ENCODE measurements around the gene H2BW1. TPM values are rescaled to one million over a fixed set of nuclear protein-coding genes. Genes with fewer than 3 reads are reported as not detected.

H2BW1 gene
- total and polyA plus RNA-seq, 2 of the 13 experiments (the other 11 are each of a cell fraction or from before 2014, with no cell fraction given), result not detected

DNA sequence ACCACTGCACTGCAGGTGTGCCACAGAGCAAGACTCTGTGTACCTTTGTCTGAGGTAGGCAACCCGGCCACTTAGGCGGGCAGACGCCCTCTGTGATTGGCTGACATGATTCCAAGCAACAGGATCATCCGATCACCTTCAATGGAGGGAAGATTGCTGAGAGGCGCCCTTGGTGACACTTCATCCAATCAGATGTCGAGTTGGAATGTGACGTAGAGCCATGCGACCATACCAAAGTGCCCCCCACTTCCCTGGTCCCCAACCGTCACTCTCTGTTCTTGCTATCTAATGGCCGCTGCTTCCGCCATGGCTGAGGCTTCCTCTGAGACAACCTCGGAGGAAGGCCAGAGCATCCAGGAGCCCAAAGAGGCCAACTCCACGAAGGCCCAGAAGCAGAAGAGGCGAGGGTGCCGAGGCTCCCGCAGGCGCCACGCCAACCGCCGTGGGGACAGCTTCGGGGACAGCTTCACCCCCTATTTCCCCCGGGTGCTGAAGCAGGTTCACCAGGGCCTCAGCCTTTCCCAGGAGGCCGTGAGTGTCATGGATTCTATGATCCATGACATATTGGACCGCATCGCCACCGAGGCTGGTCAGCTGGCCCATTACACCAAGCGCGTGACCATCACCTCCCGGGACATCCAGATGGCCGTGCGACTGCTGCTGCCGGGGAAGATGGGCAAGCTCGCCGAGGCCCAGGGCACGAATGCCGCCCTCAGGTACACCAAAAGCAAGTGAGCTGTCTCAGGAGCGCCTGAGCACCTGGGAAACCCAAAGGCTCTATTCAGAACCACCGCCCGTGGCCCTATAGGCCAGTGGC is 26.4 kb upstream of the H2BW1 start, which contains the start of gene H2BW2:
Gene H2BW2 (plus strand): TSS at position 268 of the 817 bp plus-strand sequence. CDS start 39 bp downstream, at position 307.
- in situ Hi-C loops (cut with HindIII; ENCODE audit: extremely low pct_ligation_motif_present, low pct_unique_long_range_greater_than_20kb), result no loop called here
- no peak within 1 kb of the TSS for H3K4me2 ChIP-seq (ENCODE audit: low read depth, low read length)
- no peak for ATAC-seq
- WGBS (ENCODE audit: low lambda C conversion rate), result 55% methylated on average over 4 of the region's 39 CpGs
- H3K79me2 ChIP-seq (ENCODE audit: insufficient read depth, low read length), result no peaks in the 10 kb centered on the region
- no peak within 1 kb of the TSS for H3K9ac ChIP-seq (ENCODE audit: insufficient read depth, low read depth, low read length)
- no peak within 1 kb of the TSS for H2AFZ ChIP-seq (ENCODE audit: low read length)
- no peak for FAIRE-seq
- POLR2A ChIA-PET, result no interaction called here
- no peaks in the 10 kb centered on the region for H3K9me3 ChIP-seq (ENCODE audit: low read length)
- H4K20me1 ChIP-seq (ENCODE audit: insufficient read depth, low read length), result no peaks in the 10 kb centered on the region
- H3K36me3 ChIP-seq (replicated peaks in 1 of 2; ENCODE audit: control insufficient read depth in 1 of 2, insufficient read depth in 2 of 2, low read length in 2 of 2), result no peaks in the 10 kb centered on the region
- no TSS peak for BruUV-seq (replicated peaks)
- intact Hi-C loops (cut with micrococcal nuclease; ENCODE audit: unreplicated experiment), result no loop called here
- no peak for DNase-seq (ENCODE audit: low spot score)
- no peaks in the 10 kb centered on the region for H3K27me3 ChIP-seq (ENCODE audit: control insufficient read depth in 1 of 2, insufficient read depth in 2 of 2, low read length in 2 of 2)
- no peak for TF ChIP-seq GATA4 (IDR thresholded peaks at IDR 0.05; ENCODE audit: borderline replicate concordance, low read depth)
- TF ChIP-seq, protein P1, sequence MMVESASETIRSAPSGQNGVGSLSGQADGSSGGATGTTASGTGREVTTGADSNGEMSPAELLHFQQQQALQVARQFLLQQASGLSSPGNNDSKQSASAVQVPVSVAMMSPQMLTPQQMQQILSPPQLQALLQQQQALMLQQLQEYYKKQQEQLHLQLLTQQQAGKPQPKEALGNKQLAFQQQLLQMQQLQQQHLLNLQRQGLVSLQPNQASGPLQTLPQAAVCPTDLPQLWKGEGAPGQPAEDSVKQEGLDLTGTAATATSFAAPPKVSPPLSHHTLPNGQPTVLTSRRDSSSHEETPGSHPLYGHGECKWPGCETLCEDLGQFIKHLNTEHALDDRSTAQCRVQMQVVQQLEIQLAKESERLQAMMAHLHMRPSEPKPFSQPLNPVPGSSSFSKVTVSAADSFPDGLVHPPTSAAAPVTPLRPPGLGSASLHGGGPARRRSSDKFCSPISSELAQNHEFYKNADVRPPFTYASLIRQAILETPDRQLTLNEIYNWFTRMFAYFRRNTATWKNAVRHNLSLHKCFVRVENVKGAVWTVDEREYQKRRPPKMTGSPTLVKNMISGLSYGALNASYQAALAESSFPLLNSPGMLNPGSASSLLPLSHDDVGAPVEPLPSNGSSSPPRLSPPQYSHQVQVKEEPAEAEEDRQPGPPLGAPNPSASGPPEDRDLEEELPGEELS (CRISPR knock-in tag; IDR thresholded peaks at IDR 0.05), result no peak
- TF ChIP-seq, protein P2, sequence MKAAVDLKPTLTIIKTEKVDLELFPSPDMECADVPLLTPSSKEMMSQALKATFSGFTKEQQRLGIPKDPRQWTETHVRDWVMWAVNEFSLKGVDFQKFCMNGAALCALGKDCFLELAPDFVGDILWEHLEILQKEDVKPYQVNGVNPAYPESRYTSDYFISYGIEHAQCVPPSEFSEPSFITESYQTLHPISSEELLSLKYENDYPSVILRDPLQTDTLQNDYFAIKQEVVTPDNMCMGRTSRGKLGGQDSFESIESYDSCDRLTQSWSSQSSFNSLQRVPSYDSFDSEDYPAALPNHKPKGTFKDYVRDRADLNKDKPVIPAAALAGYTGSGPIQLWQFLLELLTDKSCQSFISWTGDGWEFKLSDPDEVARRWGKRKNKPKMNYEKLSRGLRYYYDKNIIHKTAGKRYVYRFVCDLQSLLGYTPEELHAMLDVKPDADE (CRISPR knock-in tag; IDR thresholded peaks at IDR 0.05), result no peak
- no peak for TF ChIP-seq NR2F6 (IDR thresholded peaks at IDR 0.05)
- TF ChIP-seq NR2F6 (CRISPR knock-in tag; IDR thresholded peaks at IDR 0.05), result no peak
- TF ChIP-seq PHB2 (IDR thresholded peaks at IDR 0.05; ENCODE audit: partially characterized antibody), result no peak
- no peak for TF ChIP-seq DNMT3B (CRISPR knock-in tag; conservative IDR thresholded peaks at IDR 0.05)
- TF ChIP-seq KLF16 (CRISPR knock-in tag; IDR thresholded peaks at IDR 0.05), result no peak
- no peak for TF ChIP-seq SMARCC2 (IDR thresholded peaks at IDR 0.05)
- TF ChIP-seq, protein P3, sequence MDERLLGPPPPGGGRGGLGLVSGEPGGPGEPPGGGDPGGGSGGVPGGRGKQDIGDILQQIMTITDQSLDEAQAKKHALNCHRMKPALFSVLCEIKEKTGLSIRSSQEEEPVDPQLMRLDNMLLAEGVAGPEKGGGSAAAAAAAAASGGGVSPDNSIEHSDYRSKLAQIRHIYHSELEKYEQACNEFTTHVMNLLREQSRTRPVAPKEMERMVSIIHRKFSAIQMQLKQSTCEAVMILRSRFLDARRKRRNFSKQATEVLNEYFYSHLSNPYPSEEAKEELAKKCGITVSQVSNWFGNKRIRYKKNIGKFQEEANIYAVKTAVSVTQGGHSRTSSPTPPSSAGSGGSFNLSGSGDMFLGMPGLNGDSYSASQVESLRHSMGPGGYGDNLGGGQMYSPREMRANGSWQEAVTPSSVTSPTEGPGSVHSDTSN (CRISPR knock-in tag; IDR thresholded peaks at IDR 0.05), result no peak
- TF ChIP-seq, protein P4, sequence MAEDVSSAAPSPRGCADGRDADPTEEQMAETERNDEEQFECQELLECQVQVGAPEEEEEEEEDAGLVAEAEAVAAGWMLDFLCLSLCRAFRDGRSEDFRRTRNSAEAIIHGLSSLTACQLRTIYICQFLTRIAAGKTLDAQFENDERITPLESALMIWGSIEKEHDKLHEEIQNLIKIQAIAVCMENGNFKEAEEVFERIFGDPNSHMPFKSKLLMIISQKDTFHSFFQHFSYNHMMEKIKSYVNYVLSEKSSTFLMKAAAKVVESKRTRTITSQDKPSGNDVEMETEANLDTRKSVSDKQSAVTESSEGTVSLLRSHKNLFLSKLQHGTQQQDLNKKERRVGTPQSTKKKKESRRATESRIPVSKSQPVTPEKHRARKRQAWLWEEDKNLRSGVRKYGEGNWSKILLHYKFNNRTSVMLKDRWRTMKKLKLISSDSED (CRISPR knock-in tag; IDR thresholded peaks at IDR 0.05), result no peak
- TF ChIP-seq HDAC6 (IDR thresholded peaks at IDR 0.05; ENCODE audit: low read depth, low read length), result no peak
- no peak for TF ChIP-seq CHD2 (IDR thresholded peaks at IDR 0.05; ENCODE audit: low read depth, low read length)
- TF ChIP-seq SMC3 (IDR thresholded peaks at IDR 0.05; ENCODE audit: low read length), result no peak
- TF ChIP-seq SOX6 (IDR thresholded peaks at IDR 0.05), result no peak
- TF ChIP-seq SOX6 (CRISPR knock-in tag; IDR thresholded peaks at IDR 0.05), result no peak
- TF ChIP-seq HCFC1 (IDR thresholded peaks at IDR 0.05; ENCODE audit: low read depth, low read length), result no peak
- CTCF ChIA-PET (ENCODE audit: low intra/inter-chr PET ratio, low total read pairs), result no interaction called here
- no peak within 1 kb of the TSS for H3K4me3 ChIP-seq (replicated peaks in 1 of 3; ENCODE audit: insufficient read depth in 1 of 3, low read depth in 2 of 3, low read length in 3 of 3)
- no peak within 1 kb of the TSS for H3K27ac ChIP-seq (ENCODE audit: extremely low read length, insufficient read depth, low read length)
- H3K4me1 ChIP-seq (ENCODE audit: insufficient read depth, low read length), result no peaks in the 10 kb centered on the region
